ENCODE measurements around the gene MADD.
"Not testable (repeated sequence)": the region's sequence is repeated elsewhere in the genome, so short reads cannot be mapped to it uniquely, and the experiment has no call there.

MADD gene

GRCh38 chr11:47295385-47295784 lies 25.5 kb downstream of the MADD start:
- Histone ChIP-seq H3K4me1 (ENCODE audit: control insufficient read depth, insufficient read depth, low read length, poor library complexity, severe bottlenecking) (no peaks in the 10 kb centered on the region), H3K9me3 (ENCODE audit: control insufficient read depth, low read length) (peaks cover 6% of the 10 kb centered on the region), H3K36me3 (ENCODE audit: control insufficient read depth, insufficient read depth, low read length) (peaks cover 88% of the 10 kb centered on the region), H3K27ac (ENCODE audit: low read depth, low read length, severe bottlenecking) (no peak overlapping the region), H3K4me3 (ENCODE audit: extremely low read depth, insufficient read depth, low read length, poor library complexity, severe bottlenecking) (no peak overlapping the region)
- WGBS, 2 experiments (ENCODE audit: insufficient coverage in 2 of 2) = 94 to 97% methylated on average over 3 to 4 of the region's 5 CpGs

- Histone ChIP-seq H3K4me3 (ENCODE audit: extremely low read depth, insufficient read depth, low read length, poor library complexity, severe bottlenecking) (no peak overlapping the region), H3K36me3 (ENCODE audit: control insufficient read depth, insufficient read depth, low read length) (peaks cover 88% of the 10 kb centered on the region), H3K27ac (ENCODE audit: low read depth, low read length, severe bottlenecking) (no peak overlapping the region), H3K4me1 (ENCODE audit: control insufficient read depth, insufficient read depth, low read length, poor library complexity, severe bottlenecking) (no peaks in the 10 kb centered on the region), H3K9me3 (ENCODE audit: control insufficient read depth, low read length) (peaks cover 6% of the 10 kb centered on the region)
- WGBS, 2 experiments (ENCODE audit: insufficient coverage in 2 of 2) = 94 to 100% methylated on average over 2 of the region's 4 CpGs
These were observed 26.1 kb downstream of the MADD start for GRCh38 chr11:47296045-47296444.

- peaks cover 88% of the 10 kb centered on the region for H3K36me3 ChIP-seq (ENCODE audit: control insufficient read depth, insufficient read depth, low read length)
- no CpG with 5 or more reads among the region's 3 CpGs for WGBS, 2 experiments (ENCODE audit: insufficient coverage in 2 of 2)
- no peaks in the 10 kb centered on the region for H3K4me1 ChIP-seq (ENCODE audit: control insufficient read depth, insufficient read depth, low read length, poor library complexity, severe bottlenecking)
- peaks cover 14% of the 10 kb centered on the region for H3K9me3 ChIP-seq (ENCODE audit: control insufficient read depth, low read length)
- no peak overlapping the region for H3K27ac ChIP-seq (ENCODE audit: low read depth, low read length, severe bottlenecking)
- H3K4me3 ChIP-seq (ENCODE audit: extremely low read depth, insufficient read depth, low read length, poor library complexity, severe bottlenecking) = no peak overlapping the region
These were observed 29.1 kb downstream of the MADD start for GRCh38 chr11:47299078-47299477.

- peaks cover 14% of the 10 kb centered on the region for H3K9me3 ChIP-seq (ENCODE audit: control insufficient read depth, low read length)
- no peaks in the 10 kb centered on the region for H3K4me1 ChIP-seq (ENCODE audit: control insufficient read depth, insufficient read depth, low read length, poor library complexity, severe bottlenecking)
- H3K27ac ChIP-seq (ENCODE audit: low read depth, low read length, severe bottlenecking) = no peak overlapping the region
- no peak overlapping the region for H3K4me3 ChIP-seq (ENCODE audit: extremely low read depth, insufficient read depth, low read length, poor library complexity, severe bottlenecking)
- 100% methylated on average over 1 of the region's 1 CpG; no CpG with 5 or more reads in 1 of the 2 experiments for WGBS, 2 experiments (ENCODE audit: insufficient coverage in 2 of 2)
- peaks cover 90% of the 10 kb centered on the region for H3K36me3 ChIP-seq (ENCODE audit: control insufficient read depth, insufficient read depth, low read length)
These were observed 32.9 kb downstream of the MADD start for GRCh38 chr11:47302853-47303252.

GRCh38 chr11:47305734-47306483 lies 36.0 kb downstream of the MADD start:
- Histone ChIP-seq H3K4me3 (ENCODE audit: extremely low read depth, insufficient read depth, low read length, poor library complexity, severe bottlenecking) (no peak overlapping the region), H3K27ac (ENCODE audit: low read depth, low read length, severe bottlenecking) (no peak overlapping the region), H3K36me3 (ENCODE audit: control insufficient read depth, insufficient read depth, low read length) (peaks cover 91% of the 10 kb centered on the region), H3K9me3 (ENCODE audit: control insufficient read depth, low read length) (peaks cover 8% of the 10 kb centered on the region), H3K4me1 (ENCODE audit: control insufficient read depth, insufficient read depth, low read length, poor library complexity, severe bottlenecking) (no peaks in the 10 kb centered on the region)
- WGBS, 2 experiments (ENCODE audit: insufficient coverage in 2 of 2) = 92 to 96% methylated on average over 3 of the region's 3 CpGs

- WGBS, 2 experiments (ENCODE audit: insufficient coverage in 2 of 2) = no CpG with 5 or more reads among the region's 1 CpG
- H3K27ac ChIP-seq (ENCODE audit: low read depth, low read length, severe bottlenecking) = no peak overlapping the region
- peaks cover 8% of the 10 kb centered on the region for H3K9me3 ChIP-seq (ENCODE audit: control insufficient read depth, low read length)
- H3K36me3 ChIP-seq (ENCODE audit: control insufficient read depth, insufficient read depth, low read length) = peaks cover 93% of the 10 kb centered on the region
- H3K4me1 ChIP-seq (ENCODE audit: control insufficient read depth, insufficient read depth, low read length, poor library complexity, severe bottlenecking) = no peaks in the 10 kb centered on the region
- H3K4me3 ChIP-seq (ENCODE audit: extremely low read depth, insufficient read depth, low read length, poor library complexity, severe bottlenecking) = no peak overlapping the region
These were observed 36.5 kb downstream of the MADD start for GRCh38 chr11:47306484-47306844.

GRCh38 chr11:47308050-47308823 lies 38.3 kb downstream of the MADD start:
- Histone ChIP-seq H3K36me3 (ENCODE audit: control insufficient read depth, insufficient read depth, low read length) (peaks cover 92% of the 10 kb centered on the region), H3K9me3 (ENCODE audit: control insufficient read depth, low read length) (no peaks in the 10 kb centered on the region), H3K4me3 (ENCODE audit: extremely low read depth, insufficient read depth, low read length, poor library complexity, severe bottlenecking) (no peak overlapping the region), H3K4me1 (ENCODE audit: control insufficient read depth, insufficient read depth, low read length, poor library complexity, severe bottlenecking) (no peaks in the 10 kb centered on the region), H3K27ac (ENCODE audit: low read depth, low read length, severe bottlenecking) (no peak overlapping the region)
- WGBS, 2 experiments (ENCODE audit: insufficient coverage in 2 of 2) = 79 to 96% methylated on average over 4 to 5 of the region's 6 CpGs

- Histone ChIP-seq H3K4me3 (ENCODE audit: extremely low read depth, insufficient read depth, low read length, poor library complexity, severe bottlenecking) (no peak overlapping the region), H3K9me3 (ENCODE audit: control insufficient read depth, low read length) (no peaks in the 10 kb centered on the region), H3K4me1 (ENCODE audit: control insufficient read depth, insufficient read depth, low read length, poor library complexity, severe bottlenecking) (no peaks in the 10 kb centered on the region), H3K27ac (ENCODE audit: low read depth, low read length, severe bottlenecking) (no peak overlapping the region), H3K36me3 (ENCODE audit: control insufficient read depth, insufficient read depth, low read length) (peaks cover 81% of the 10 kb centered on the region)
- WGBS, 2 experiments (ENCODE audit: insufficient coverage in 2 of 2) = 94 to 100% methylated on average over 3 to 4 of the region's 5 CpGs
These were observed 45.1 kb downstream of the MADD start for GRCh38 chr11:47314992-47315391.

GRCh38 chr11:47316501-47316900 lies 46.6 kb downstream of the MADD start:
- H3K36me3 ChIP-seq (ENCODE audit: control insufficient read depth, insufficient read depth, low read length) = peaks cover 68% of the 10 kb centered on the region
- H3K4me1 ChIP-seq (ENCODE audit: control insufficient read depth, insufficient read depth, low read length, poor library complexity, severe bottlenecking); H3K9me3 ChIP-seq (ENCODE audit: control insufficient read depth, low read length); H3K27ac ChIP-seq (ENCODE audit: low read depth, low read length, severe bottlenecking); H3K4me3 ChIP-seq (ENCODE audit: extremely low read depth, insufficient read depth, low read length, poor library complexity, severe bottlenecking): not testable (repeated sequence)
- 94 to 98% methylated on average over 6 of the region's 8 CpGs for WGBS, 2 experiments (ENCODE audit: insufficient coverage in 2 of 2)

GRCh38 chr11:47317064-47317828 lies 47.3 kb downstream of the MADD start:
- Histone ChIP-seq H3K4me1 (ENCODE audit: control insufficient read depth, insufficient read depth, low read length, poor library complexity, severe bottlenecking) (no peaks in the 10 kb centered on the region), H3K9me3 (ENCODE audit: control insufficient read depth, low read length) (no peaks in the 10 kb centered on the region), H3K36me3 (ENCODE audit: control insufficient read depth, insufficient read depth, low read length) (peaks cover 69% of the 10 kb centered on the region), H3K27ac (ENCODE audit: low read depth, low read length, severe bottlenecking) (no peak overlapping the region), H3K4me3 (ENCODE audit: extremely low read depth, insufficient read depth, low read length, poor library complexity, severe bottlenecking) (no peak overlapping the region)
- WGBS, 2 experiments (ENCODE audit: insufficient coverage in 2 of 2) = 89 to 100% methylated on average over 2 to 4 of the region's 5 CpGs
